Lower leg skin (tissue), 3 donors: ENCODE measurements around the gene DNMBP.

Source experiments
- POLR2A ChIP-seq, 2 donors: fragments of 450-650 bp; IDR thresholded peaks; one replicate each; pipeline ENCODE4 v1.6.1; 2016 to 2017; ENCODE audit warnings: antibody characterized with exemption in 2 of 2, mild to moderate bottlenecking in 1 of 2, moderate library complexity in 1 of 2
- TF ChIP-seq, protein P1 (sequence below), 3 donors: fragments of 450-650 bp; IDR thresholded peaks; one replicate each; pipeline ENCODE4 v1.5.1; 2016; ENCODE audit warnings: antibody characterized with exemption in 3 of 3, mild to moderate bottlenecking in 3 of 3, moderate library complexity in 2 of 3

DNA sequence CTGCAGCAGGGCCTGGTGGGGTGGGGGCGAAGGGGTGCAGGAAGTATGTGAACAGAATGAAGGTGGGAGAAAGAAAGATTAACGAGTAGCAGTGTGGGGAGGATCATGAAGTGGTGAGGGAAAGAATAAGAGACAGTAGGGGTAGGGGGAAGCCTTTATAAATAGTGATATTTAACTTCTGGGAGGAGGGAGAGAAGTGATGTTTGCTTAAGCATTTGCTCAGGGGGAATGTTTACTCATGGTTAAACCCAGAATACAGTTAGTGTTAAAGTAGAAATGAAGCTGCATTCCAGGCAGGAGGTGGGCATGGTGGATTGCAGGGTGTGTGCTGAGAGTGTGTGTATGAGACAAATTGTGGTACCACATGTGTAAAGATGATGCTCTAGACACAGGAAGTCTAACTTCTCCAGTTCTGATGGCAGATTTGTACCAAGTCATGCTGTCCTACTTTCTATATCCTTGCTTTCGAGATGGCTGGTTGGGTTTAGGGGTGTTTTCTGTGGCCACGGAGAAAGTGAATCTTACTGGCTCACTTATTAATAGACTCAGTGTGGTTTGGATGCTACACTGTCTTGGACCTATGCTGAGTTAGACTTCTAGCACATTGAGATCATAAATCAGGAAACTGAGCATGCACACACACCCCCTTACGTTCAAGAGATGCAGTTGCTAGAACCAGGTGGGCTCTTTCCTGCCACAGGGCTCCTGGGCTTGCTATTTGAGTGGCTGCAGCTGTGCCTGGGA is 10.6 kb upstream of the DNMBP start:
- no peak for TF ChIP-seq POLR2A (IDR thresholded peaks at IDR 0.05)
- TF ChIP-seq, protein P1, sequence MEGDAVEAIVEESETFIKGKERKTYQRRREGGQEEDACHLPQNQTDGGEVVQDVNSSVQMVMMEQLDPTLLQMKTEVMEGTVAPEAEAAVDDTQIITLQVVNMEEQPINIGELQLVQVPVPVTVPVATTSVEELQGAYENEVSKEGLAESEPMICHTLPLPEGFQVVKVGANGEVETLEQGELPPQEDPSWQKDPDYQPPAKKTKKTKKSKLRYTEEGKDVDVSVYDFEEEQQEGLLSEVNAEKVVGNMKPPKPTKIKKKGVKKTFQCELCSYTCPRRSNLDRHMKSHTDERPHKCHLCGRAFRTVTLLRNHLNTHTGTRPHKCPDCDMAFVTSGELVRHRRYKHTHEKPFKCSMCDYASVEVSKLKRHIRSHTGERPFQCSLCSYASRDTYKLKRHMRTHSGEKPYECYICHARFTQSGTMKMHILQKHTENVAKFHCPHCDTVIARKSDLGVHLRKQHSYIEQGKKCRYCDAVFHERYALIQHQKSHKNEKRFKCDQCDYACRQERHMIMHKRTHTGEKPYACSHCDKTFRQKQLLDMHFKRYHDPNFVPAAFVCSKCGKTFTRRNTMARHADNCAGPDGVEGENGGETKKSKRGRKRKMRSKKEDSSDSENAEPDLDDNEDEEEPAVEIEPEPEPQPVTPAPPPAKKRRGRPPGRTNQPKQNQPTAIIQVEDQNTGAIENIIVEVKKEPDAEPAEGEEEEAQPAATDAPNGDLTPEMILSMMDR (IDR thresholded peaks at IDR 0.05): no peak
